IMR-90 (cell line): ENCODE data around the gene YJU2. TPM values are rescaled to one million over a fixed set of nuclear protein-coding genes. Genes with fewer than 3 reads are reported as not detected.

Source experiments
- ATAC-seq: fragments of 200-7000 bp; cut with Tn5 transposase; 2 replicates; pipeline ENCODE4 v1.9.1; 2020; ENCODE audit warnings: low read depth, mild to moderate bottlenecking, moderate library complexity
- BruUV-seq: library from RNA; stranded (reverse); fragments of 400-500 nt; replicated peaks from 2 replicates; lab custom pipeline; 2021; lab: Mats Ljungman, UMichigan
- CTCF ChIA-PET: fragments of 300-600 bp; formaldehyde crosslinking; extraction: SDS; loops from one replicate; lab custom pipeline; 2021; ENCODE audit warnings: antibody characterized with exemption; lab: Yijun Ruan, JAX
- POLR2A ChIA-PET: fragments of 300-600 bp; sonication (Branson Sonifier 250); formaldehyde crosslinking; loops from one replicate; lab custom pipeline; 2022; ENCODE audit warnings: antibody characterized with exemption; ENCODE audit not compliant: unreplicated experiment; lab: Charles Lee
- DNase-seq: peaks from one replicate; pipeline ENCODE4 v3.0.0; 2013
- H2AFZ ChIP-seq: replicated peaks from 2 replicates; pipeline ENCODE3; 2013; ENCODE audit warnings: low read length, mild to moderate bottlenecking; ENCODE audit not compliant: poor library complexity
- H2AK5ac ChIP-seq: 2 replicates; pipeline ENCODE4 v1.6.1; 2013; ENCODE audit warnings: low read depth, low read length, inconsistent platforms
- H2AK9ac ChIP-seq: replicated peaks from 2 replicates; pipeline ENCODE3; 2013; ENCODE audit warnings: mild to moderate bottlenecking, low read depth, low read length, moderate library complexity; ENCODE audit not compliant: poor library complexity
- H2BK120ac ChIP-seq: 2 replicates; pipeline ENCODE4 v1.6.1; 2013; ENCODE audit warnings: low read depth, low read length, inconsistent platforms
- H2BK15ac ChIP-seq: 3 replicates; pipeline ENCODE4 v1.6.1; 2013; ENCODE audit warnings: low read depth, low read length, inconsistent platforms
- H2BK20ac ChIP-seq: 2 replicates; pipeline ENCODE4 v1.6.1; 2013; ENCODE audit warnings: low read depth, mild to moderate bottlenecking, inconsistent platforms, low read length, moderate library complexity
- H2BK5ac ChIP-seq: 2 replicates; pipeline ENCODE4 v1.6.1; 2013; ENCODE audit warnings: mild to moderate bottlenecking, low read depth, low read length, inconsistent platforms; ENCODE audit not compliant: poor library complexity, severe bottlenecking
- H3K14ac ChIP-seq: replicated peaks from 2 replicates; pipeline ENCODE4 v1.6.1; 2013; ENCODE audit warnings: low read depth, low read length, inconsistent platforms
- H3K18ac ChIP-seq: 2 replicates; pipeline ENCODE4 v1.6.1; 2013; ENCODE audit warnings: low read depth, low read length, control low read depth
- H3K23ac ChIP-seq: 2 replicates; pipeline ENCODE4 v1.6.1; 2013; ENCODE audit warnings: low read depth, low read length, inconsistent platforms
- H3K27ac ChIP-seq: 2 replicates; pipeline ENCODE4 v1.5.1; 2013; ENCODE audit warnings: mild to moderate bottlenecking, control low read depth, low read length; ENCODE audit not compliant: insufficient read depth
- H3K27me3 ChIP-seq: 2 replicates; pipeline ENCODE4 v1.6.1; 2013; ENCODE audit warnings: low read length; ENCODE audit not compliant: control insufficient read depth, insufficient read depth
- H3K36me3 ChIP-seq: 2 replicates; pipeline ENCODE4 v1.6.1; 2013; ENCODE audit warnings: low read length, mixed read lengths; ENCODE audit not compliant: control insufficient read depth, insufficient read depth
- H3K4ac ChIP-seq: 2 replicates; pipeline ENCODE4 v1.6.1; 2013; ENCODE audit warnings: low read depth, low read length, inconsistent platforms
- H3K4me1 ChIP-seq: 2 replicates; pipeline ENCODE4 v1.6.1; 2013; ENCODE audit warnings: low read length, mixed read lengths; ENCODE audit not compliant: control insufficient read depth, insufficient read depth
- H3K4me2 ChIP-seq: 2 replicates; pipeline ENCODE4 v1.6.1; 2013; ENCODE audit warnings: low read depth, mild to moderate bottlenecking, control low read depth, low read length, moderate library complexity
- H3K4me3 ChIP-seq: 2 replicates; pipeline ENCODE4 v1.5.1; 2013; ENCODE audit warnings: low read depth, mild to moderate bottlenecking, control low read depth, low read length, moderate library complexity; ENCODE audit not compliant: insufficient read depth
- H3K56ac ChIP-seq: 2 replicates; pipeline ENCODE4 v1.6.1; 2013; ENCODE audit warnings: low read length, inconsistent platforms; ENCODE audit not compliant: insufficient read depth; ENCODE audit errors: extremely low read depth
- H3K79me1 ChIP-seq, 2 experiments: 2 replicates each; pipeline ENCODE4 v1.6.1; 2013; ENCODE audit warnings: low read length in 2 of 2, inconsistent platforms in 1 of 2, low read depth in 1 of 2
- H3K9ac ChIP-seq: 2 replicates; pipeline ENCODE4 v1.6.1; 2013; ENCODE audit warnings: low read depth, low read length, control low read depth
- H3K9me1 ChIP-seq: 2 replicates; pipeline ENCODE4 v1.6.1; 2013; ENCODE audit warnings: low read length, inconsistent platforms; ENCODE audit not compliant: insufficient read depth
- H3K9me3 ChIP-seq: 2 replicates; pipeline ENCODE4 v1.6.1; 2013; ENCODE audit warnings: low read length; ENCODE audit not compliant: control insufficient read depth, insufficient read depth
- H4K20me1 ChIP-seq: 2 replicates; pipeline ENCODE4 v1.6.1; 2013; ENCODE audit warnings: low read length, inconsistent platforms; ENCODE audit not compliant: insufficient read depth
- H4K5ac ChIP-seq: 2 replicates; pipeline ENCODE4 v1.6.1; 2013; ENCODE audit warnings: mild to moderate bottlenecking, low read depth, low read length, control low read depth
- H4K8ac ChIP-seq, 2 experiments: 2 replicates each; pipeline ENCODE4 v1.6.1; 2013; ENCODE audit warnings: low read depth in 2 of 2, low read length in 2 of 2, control low read depth in 1 of 2, inconsistent platforms in 1 of 2
- H4K91ac ChIP-seq: 2 replicates; pipeline ENCODE4 v1.6.1; 2013; ENCODE audit warnings: low read depth, low read length, inconsistent platforms; ENCODE audit not compliant: insufficient read depth
- BHLHE40 ChIP-seq: fragments of 150-350 bp; IDR thresholded peaks from 2 replicates; pipeline ENCODE4 v1.6.1; 2016; ENCODE audit warnings: mild to moderate bottlenecking, low read depth, low read length
- MAFK ChIP-seq: IDR thresholded peaks from 2 replicates; pipeline ENCODE4 v1.6.1; 2012; ENCODE audit warnings: low read depth, low read length, improper control_type of control experiment
- MXI1 ChIP-seq: IDR thresholded peaks from 2 replicates; pipeline ENCODE4 v1.6.1; 2012; ENCODE audit warnings: low read depth, mild to moderate bottlenecking, low read length, moderate library complexity, borderline replicate concordance
- NFE2L2 ChIP-seq: fragments of 150-350 bp; IDR thresholded peaks from 2 replicates; pipeline ENCODE4 v1.6.1; 2016; ENCODE audit warnings: low read depth, mild to moderate bottlenecking, low read length
- RAD21 ChIP-seq: IDR thresholded peaks from 2 replicates; pipeline ENCODE4 v1.6.1; 2012; ENCODE audit warnings: low read length, improper control_type of control experiment
- RCOR1 ChIP-seq: IDR thresholded peaks from 2 replicates; pipeline ENCODE4 v1.6.1; 2012; ENCODE audit warnings: mild to moderate bottlenecking, low read length, improper control_type of control experiment; ENCODE audit not compliant: insufficient replicate concordance
- SMC3 ChIP-seq: fragments of 150-350 bp; IDR thresholded peaks from 2 replicates; pipeline ENCODE4 v1.6.1; 2016; ENCODE audit warnings: low read depth, mild to moderate bottlenecking, antibody characterized with exemption, low read length, moderate library complexity
- WGBS, 2 experiments: methylation state at CpG; one replicate each; pipeline versions ENCODE4 v1.1.5 to v1.1.7; 2013; ENCODE audit warnings: missing lambda C conversion rate in 2 of 2; ENCODE audit not compliant: insufficient read length in 1 of 2; ENCODE audit errors: extremely low coverage in 2 of 2; 5-methylcytosine and 5-hydroxymethylcytosine counted together
- dilution Hi-C: fragments of 300-500 bp; cut with HindIII; formaldehyde crosslinking; loops from one replicate; pipeline ENCODE4 v1.14.3; 2018; ENCODE audit warnings: low sequenced_read_pairs; ENCODE audit not compliant: unreplicated experiment
- in situ Hi-C: fragments of 300-500 bp; cut with MboI; formaldehyde crosslinking; loops from 3 replicates; pipeline ENCODE4 v1.14.3; 2019; ENCODE audit warnings: low sequenced_read_pairs, inconsistent platforms, mixed read lengths
- intact Hi-C: fragments of 100-400 bp; cut with micrococcal nuclease; formaldehyde crosslinking; loops from 2 replicates; pipeline ENCODE4 v1.10.0; 2022
- polyA plus RNA-seq, 3 experiments: library from polyadenylated mRNA; depleted of rRNA; stranded (reverse); fragments of >200 nt; gene quantifications; 2 replicates each; pipeline ENCODE4 v1.2.3, GENCODE V29; 2012; ENCODE audit warnings: low replicate concordance in 1 of 3
- total RNA-seq: library from RNA; depleted of rRNA; stranded (reverse); fragments of >200 nt; gene quantifications from 2 replicates; pipeline ENCODE4 v1.2.3, GENCODE V29; 2012
- TF ChIP-seq, protein P1 (sequence below): conservative IDR thresholded peaks from 2 replicates; pipeline ENCODE4 v1.5.1; 2012; ENCODE audit warnings: mild to moderate bottlenecking, low read depth, low read length, improper control_type of control experiment
- TF ChIP-seq, protein P2 (sequence below): fragments of 150-350 bp; IDR thresholded peaks from 2 replicates; pipeline ENCODE4 v1.6.1; 2017; ENCODE audit warnings: mild to moderate bottlenecking, antibody characterized with exemption, low read length, low read depth

YJU2 gene
- total and polyA plus RNA-seq, 2 of the 4 experiments (the other 2 are of a cell fraction), result 15.6 to 18.9 TPM

DNA sequence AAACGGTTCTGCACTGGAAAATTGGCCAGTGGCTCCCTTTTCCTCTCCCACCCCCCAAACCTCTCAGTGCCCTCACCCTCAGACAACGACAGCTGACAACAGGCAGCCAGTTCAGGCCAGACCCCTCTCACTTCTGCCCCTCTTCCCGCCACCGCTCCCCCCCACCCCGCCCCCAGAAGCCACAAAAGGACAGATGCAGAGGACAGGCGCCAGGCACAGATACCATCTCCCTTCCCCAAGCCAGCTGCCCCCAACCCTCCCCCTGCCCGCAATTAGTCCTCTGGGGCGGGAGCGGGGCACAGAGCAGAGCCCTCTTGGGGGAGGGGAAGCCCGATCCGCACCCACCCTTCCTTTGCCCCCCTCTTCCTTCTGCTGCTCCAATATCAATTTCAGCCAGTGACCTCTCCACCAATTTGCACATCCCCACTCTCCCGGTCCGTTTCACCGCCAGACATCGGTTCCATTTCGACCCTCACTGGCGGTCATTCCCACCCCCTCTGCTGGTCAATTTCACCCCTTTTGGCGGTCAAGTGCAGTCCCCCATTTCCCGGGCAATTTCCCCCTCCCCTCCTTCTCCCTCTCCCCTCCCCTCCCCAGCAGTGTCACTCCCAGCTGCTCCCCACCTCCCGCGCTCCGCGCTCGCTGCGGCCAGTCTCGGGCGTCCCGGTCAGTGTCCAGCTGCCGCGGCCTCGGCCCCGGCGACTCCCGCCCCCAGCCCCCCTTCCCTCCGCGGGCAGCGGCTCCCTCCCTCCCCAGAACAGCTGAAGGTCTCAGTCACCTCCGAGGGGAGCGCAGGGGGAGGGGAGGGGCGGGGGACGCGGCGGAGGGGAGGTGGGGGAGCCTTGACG, 31.8 kb downstream of the YJU2 start, which contains the start of gene SHD:
Gene SHD, plus strand, starts transcription at position 848 of the 848 bp plus-strand sequence. CDS start 798 bp downstream, outside the sequence.
- Histone ChIP-seq H3K14ac (no peak within 1 kb of the TSS), H3K9me3 (peaks cover 2% of the 10 kb centered on the region; the same call in 1 of the 2 replicates), H3K56ac (no peak within 1 kb of the TSS), H4K91ac (no peak within 1 kb of the TSS), H2BK15ac (no peak within 1 kb of the TSS), H3K79me1 (no peaks in the 10 kb centered on the region), H4K20me1 (no peaks in the 10 kb centered on the region), H3K4me1 (no peaks in the 10 kb centered on the region), H2BK20ac (no peak within 1 kb of the TSS), H3K4me2 (peak within 1 kb of the TSS; percentile 19; the same call in 1 of the 2 replicates), H2BK120ac (no peak within 1 kb of the TSS), H3K9me1 (no peaks in the 10 kb centered on the region), H3K18ac (no peak within 1 kb of the TSS), H3K4ac (no peak within 1 kb of the TSS), H2AK9ac (no peak within 1 kb of the TSS), H3K27ac (no peak within 1 kb of the TSS), H3K23ac (no peak within 1 kb of the TSS), H3K27me3 (peaks cover 47% of the 10 kb centered on the region), H2AK5ac (no peak within 1 kb of the TSS), H4K8ac (no peak within 1 kb of the TSS), H2AFZ (peak within 1 kb of the TSS; percentile 11), H3K9ac (no peak within 1 kb of the TSS), H3K4me3 (no peak within 1 kb of the TSS), H3K36me3 (no peaks in the 10 kb centered on the region), H2BK5ac (no peak within 1 kb of the TSS), H4K5ac (no peak within 1 kb of the TSS)
- DNase-seq (no peak), ATAC-seq (peak; percentile 59)
- intact Hi-C loops, result no loop called here
- TF ChIP-seq, protein P1, sequence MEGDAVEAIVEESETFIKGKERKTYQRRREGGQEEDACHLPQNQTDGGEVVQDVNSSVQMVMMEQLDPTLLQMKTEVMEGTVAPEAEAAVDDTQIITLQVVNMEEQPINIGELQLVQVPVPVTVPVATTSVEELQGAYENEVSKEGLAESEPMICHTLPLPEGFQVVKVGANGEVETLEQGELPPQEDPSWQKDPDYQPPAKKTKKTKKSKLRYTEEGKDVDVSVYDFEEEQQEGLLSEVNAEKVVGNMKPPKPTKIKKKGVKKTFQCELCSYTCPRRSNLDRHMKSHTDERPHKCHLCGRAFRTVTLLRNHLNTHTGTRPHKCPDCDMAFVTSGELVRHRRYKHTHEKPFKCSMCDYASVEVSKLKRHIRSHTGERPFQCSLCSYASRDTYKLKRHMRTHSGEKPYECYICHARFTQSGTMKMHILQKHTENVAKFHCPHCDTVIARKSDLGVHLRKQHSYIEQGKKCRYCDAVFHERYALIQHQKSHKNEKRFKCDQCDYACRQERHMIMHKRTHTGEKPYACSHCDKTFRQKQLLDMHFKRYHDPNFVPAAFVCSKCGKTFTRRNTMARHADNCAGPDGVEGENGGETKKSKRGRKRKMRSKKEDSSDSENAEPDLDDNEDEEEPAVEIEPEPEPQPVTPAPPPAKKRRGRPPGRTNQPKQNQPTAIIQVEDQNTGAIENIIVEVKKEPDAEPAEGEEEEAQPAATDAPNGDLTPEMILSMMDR, result no peak
- TF ChIP-seq BHLHE40 (no peak), RAD21 (no peak), MAFK (no peak), SMC3 (no peak), RCOR1 (no peak), MXI1 (no peak), NFE2L2 (no peak)
- TF ChIP-seq, protein P2, sequence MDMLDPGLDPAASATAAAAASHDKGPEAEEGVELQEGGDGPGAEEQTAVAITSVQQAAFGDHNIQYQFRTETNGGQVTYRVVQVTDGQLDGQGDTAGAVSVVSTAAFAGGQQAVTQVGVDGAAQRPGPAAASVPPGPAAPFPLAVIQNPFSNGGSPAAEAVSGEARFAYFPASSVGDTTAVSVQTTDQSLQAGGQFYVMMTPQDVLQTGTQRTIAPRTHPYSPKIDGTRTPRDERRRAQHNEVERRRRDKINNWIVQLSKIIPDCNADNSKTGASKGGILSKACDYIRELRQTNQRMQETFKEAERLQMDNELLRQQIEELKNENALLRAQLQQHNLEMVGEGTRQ, result no peak
- CTCF ChIA-PET, result no interaction called here
- BruUV-seq, result no TSS peak
- WGBS, 2 experiments, result 0% methylated on average over 5 of the region's 44 CpGs; no CpG with 5 or more reads in 1 of the 2 experiments
- POLR2A ChIA-PET, result no interaction called here
- dilution Hi-C loops, result no loop called here
- in situ Hi-C loops, result no loop called here
